Endodermal cell (in vitro differentiated cells): ENCODE results near the gene TMPRSS9. TPM values are rescaled to one million over a fixed set of nuclear protein-coding genes. Genes with fewer than 3 reads are reported as not detected.

ENCODE experiments used
- DNase-seq: peaks from one replicate; pipeline ENCODE4 v3.0.0-alpha.2; 2017
- H3K27ac ChIP-seq: 2 replicates; pipeline ENCODE4 v1.5.1; 2013; ENCODE audit warnings: mild to moderate bottlenecking, low read depth, low read length, moderate library complexity
- H3K27me3 ChIP-seq: 2 replicates; pipeline ENCODE4 v1.6.1; 2013; ENCODE audit warnings: mild to moderate bottlenecking, low read length, moderate library complexity; ENCODE audit not compliant: insufficient read depth, control insufficient read depth, poor library complexity, severe bottlenecking
- H3K36me3 ChIP-seq: 2 replicates; pipeline ENCODE4 v1.7.0; 2013; ENCODE audit warnings: mild to moderate bottlenecking, low read length, moderate library complexity; ENCODE audit not compliant: control insufficient read depth, insufficient read depth
- H3K4me1 ChIP-seq: one replicate; pipeline ENCODE4 v1.7.0; 2013; ENCODE audit warnings: low read length; ENCODE audit not compliant: control insufficient read depth, insufficient read depth
- H3K4me3 ChIP-seq: 2 replicates; pipeline ENCODE4 v1.5.1; 2013; ENCODE audit warnings: mild to moderate bottlenecking, low read length, moderate library complexity
- H3K9ac ChIP-seq: 2 replicates; pipeline ENCODE4 v1.6.1; 2013; ENCODE audit warnings: mild to moderate bottlenecking, low read length, moderate library complexity; ENCODE audit not compliant: poor library complexity, severe bottlenecking; ENCODE audit errors: extremely low read depth
- H3K9me3 ChIP-seq: 2 replicates; pipeline ENCODE4 v1.6.1; 2013; ENCODE audit warnings: mild to moderate bottlenecking, low read length, moderate library complexity; ENCODE audit not compliant: control insufficient read depth
- H3K27ac Mint-ChIP-seq: 2 replicates; pipeline ENCODE4 v1.8.0; 2020; ENCODE audit warnings: mixed read lengths
- H3K27me3 Mint-ChIP-seq: 2 replicates; pipeline ENCODE4 v1.8.0; 2021; ENCODE audit warnings: mild to moderate bottlenecking, mixed read lengths; ENCODE audit not compliant: insufficient read depth
- H3K36me3 Mint-ChIP-seq: 2 replicates; pipeline ENCODE4 v1.8.0; 2020; ENCODE audit warnings: low read depth, mixed read lengths
- H3K4me1 Mint-ChIP-seq: 2 replicates; pipeline ENCODE4 v1.8.0; 2020; ENCODE audit warnings: mixed read lengths
- H3K4me3 Mint-ChIP-seq: 2 replicates; pipeline ENCODE4 v1.8.0; 2020; ENCODE audit warnings: mild to moderate bottlenecking, moderate library complexity, mixed read lengths
- H3K9me3 Mint-ChIP-seq: 2 replicates; pipeline ENCODE4 v1.8.0; 2020; ENCODE audit warnings: mild to moderate bottlenecking, mixed read lengths
- CTCF ChIP-seq: fragments of 200-600 bp; sonication (generic); conservative IDR thresholded peaks from 2 replicates; pipeline ENCODE4 v1.5.0; 2021; ENCODE audit warnings: antibody characterized with exemption, mild to moderate bottlenecking
- WGBS, 2 experiments: methylation state at CpG; one replicate each; pipeline versions ENCODE4 v1.1.5 to v1.1.7; 2013; ENCODE audit warnings: missing lambda C conversion rate in 2 of 2, mixed read lengths in 1 of 2; ENCODE audit not compliant: insufficient coverage in 1 of 2, insufficient read length in 1 of 2; 5-methylcytosine and 5-hydroxymethylcytosine counted together
- total RNA-seq, 2 donors: library from RNA; stranded (reverse); fragmentation: NEBNext Ultra II Directional in 1 of 2; extraction: Animal tissue kit (Norgen Biotek cat#: 25700) in 1 of 2; gene quantifications; 2 replicates in 1 of 2; 3 replicates in 1 of 2; pipeline ENCODE4 v1.2.1, GENCODE V29; 2021

Gene TMPRSS9
- total RNA-seq, 2 donors from 2014 or later: 0.73 to 1.2 TPM

- no peak for TF ChIP-seq CTCF
- peaks cover 5% of the 10 kb centered on the region for H3K36me3 ChIP-seq
- H3K36me3 Mint-ChIP-seq: peaks cover 10% of the 10 kb centered on the region
- 88 to 92% methylated on average over 6 to 10 of the region's 10 CpGs for WGBS, 2 experiments
- no peaks in the 10 kb centered on the region for H3K9me3 Mint-ChIP-seq
- H3K4me3 ChIP-seq: no peak overlapping the region
- peaks cover 7% of the 10 kb centered on the region for H3K4me1 ChIP-seq
- peak overlapping the region; percentile 92 for H3K4me3 Mint-ChIP-seq
- H3K4me1 Mint-ChIP-seq: peaks cover 35% of the 10 kb centered on the region
- H3K27ac ChIP-seq: no peak overlapping the region
- H3K27ac Mint-ChIP-seq: peak overlapping the region; percentile 74
- no peaks in the 10 kb centered on the region for H3K9me3 ChIP-seq
- H3K9ac ChIP-seq: no peak overlapping the region
- no peak for DNase-seq
- H3K27me3 ChIP-seq: no peaks in the 10 kb centered on the region
- no peaks in the 10 kb centered on the region for H3K27me3 Mint-ChIP-seq
Observed at GRCh38 chr19:2330255-2330631, 29.8 kb upstream of the TMPRSS9 start.

- H3K4me1 Mint-ChIP-seq: peaks cover 35% of the 10 kb centered on the region
- no peak for DNase-seq
- H3K27me3 Mint-ChIP-seq: no peaks in the 10 kb centered on the region
- Histone ChIP-seq H3K9me3 (no peaks in the 10 kb centered on the region), H3K36me3 (peaks cover 10% of the 10 kb centered on the region), H3K27ac (peak overlapping the region; percentile 53), H3K4me1 (peaks cover 7% of the 10 kb centered on the region), H3K9ac (no peak overlapping the region), H3K4me3 (no peak overlapping the region), H3K27me3 (no peaks in the 10 kb centered on the region)
- peak overlapping the region; percentile 92 for H3K4me3 Mint-ChIP-seq
- H3K27ac Mint-ChIP-seq: peak overlapping the region; percentile 74
- H3K9me3 Mint-ChIP-seq: peaks cover 4% of the 10 kb centered on the region
- H3K36me3 Mint-ChIP-seq: peaks cover 11% of the 10 kb centered on the region
- 79 to 81% methylated on average over 14 to 20 of the region's 20 CpGs for WGBS, 2 experiments
- TF ChIP-seq CTCF: no peak
Observed at GRCh38 chr19:2330632-2331284, 29.3 kb upstream of the TMPRSS9 start.

DNA sequence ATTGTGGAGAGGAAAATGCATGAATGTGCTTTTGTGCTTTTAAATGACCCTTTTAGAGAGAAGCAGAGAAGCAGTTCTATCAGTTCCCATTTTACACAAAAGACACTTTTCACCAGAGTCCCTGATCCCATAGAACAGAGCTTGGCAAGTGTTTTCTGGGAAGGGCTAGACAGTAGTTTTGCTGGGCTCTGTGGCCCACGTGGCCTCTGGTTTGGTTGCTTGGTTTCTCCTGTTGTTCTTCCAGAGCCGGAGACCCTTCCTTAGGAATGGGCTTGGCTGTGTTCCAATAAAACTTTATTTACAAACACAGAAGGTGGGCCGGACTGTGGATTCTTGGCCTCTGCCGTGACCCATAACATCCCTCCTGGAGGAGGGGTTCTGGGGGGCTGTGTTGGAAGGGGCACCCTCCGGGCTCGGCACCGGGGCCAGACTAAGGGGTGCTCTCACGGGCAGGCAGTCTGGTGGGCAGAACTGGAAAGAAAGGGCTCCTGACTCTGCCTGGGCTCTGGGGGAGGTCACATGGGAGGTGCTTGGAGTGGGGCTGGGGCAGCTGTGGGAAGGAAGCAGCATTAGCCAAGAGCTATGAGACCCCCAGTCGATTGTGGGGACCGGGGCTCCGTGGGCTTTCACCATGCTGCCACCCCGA, 28.3 kb upstream of the TMPRSS9 start:
- H3K9ac ChIP-seq: no peak overlapping the region
- peaks cover 34% of the 10 kb centered on the region for H3K4me1 Mint-ChIP-seq
- H3K9me3 Mint-ChIP-seq: peaks cover 8% of the 10 kb centered on the region

More for the DNA sequence above, 28.3 kb upstream of the TMPRSS9 start:
- Histone ChIP-seq H3K9me3 (no peaks in the 10 kb centered on the region), H3K27me3 (no peaks in the 10 kb centered on the region), H3K27ac (peak overlapping the region; percentile 53), H3K4me1 (peaks cover 7% of the 10 kb centered on the region), H3K4me3 (no peak overlapping the region), H3K36me3 (peaks cover 13% of the 10 kb centered on the region)
- TF ChIP-seq CTCF: no peak
- Mint-ChIP-seq H3K4me3 (no peak overlapping the region), H3K27ac (peak overlapping the region; percentile 74), H3K27me3 (no peaks in the 10 kb centered on the region), H3K36me3 (peaks cover 15% of the 10 kb centered on the region)
- WGBS, 2 experiments: 89 to 90% methylated on average over 10 to 12 of the region's 12 CpGs
- DNase-seq: no peak
